Measurements from ENCODE around the gene ZC3H6.

DNA sequence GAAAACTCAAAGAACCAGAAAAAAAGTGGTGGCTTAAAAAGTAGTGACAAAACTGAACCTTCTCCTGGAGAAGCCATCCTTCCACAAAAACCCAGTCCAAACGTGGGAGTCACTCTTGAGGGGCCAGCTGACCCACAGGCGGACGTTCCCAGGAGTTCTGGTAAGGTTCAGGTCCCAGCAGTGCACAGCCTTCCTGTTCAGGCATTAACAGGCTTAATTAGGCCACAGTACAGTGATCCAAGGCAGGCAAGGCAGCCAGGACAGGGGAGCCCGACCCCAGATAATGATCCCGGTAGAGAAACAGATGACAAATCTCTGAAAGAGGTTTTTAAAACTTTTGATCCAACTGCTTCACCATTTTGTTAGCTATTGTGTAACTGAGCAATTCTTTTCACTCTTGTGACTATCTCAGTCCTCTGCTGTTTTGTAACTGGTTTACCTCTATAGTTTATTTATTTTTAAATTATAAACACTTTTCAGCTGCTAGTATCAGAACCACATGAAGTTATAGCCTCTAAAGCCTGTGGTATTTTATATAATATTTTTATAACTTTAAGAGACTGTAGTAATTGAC is 56.8 kb downstream of the ZC3H6 start:
- TF ChIP-seq, protein P1, sequence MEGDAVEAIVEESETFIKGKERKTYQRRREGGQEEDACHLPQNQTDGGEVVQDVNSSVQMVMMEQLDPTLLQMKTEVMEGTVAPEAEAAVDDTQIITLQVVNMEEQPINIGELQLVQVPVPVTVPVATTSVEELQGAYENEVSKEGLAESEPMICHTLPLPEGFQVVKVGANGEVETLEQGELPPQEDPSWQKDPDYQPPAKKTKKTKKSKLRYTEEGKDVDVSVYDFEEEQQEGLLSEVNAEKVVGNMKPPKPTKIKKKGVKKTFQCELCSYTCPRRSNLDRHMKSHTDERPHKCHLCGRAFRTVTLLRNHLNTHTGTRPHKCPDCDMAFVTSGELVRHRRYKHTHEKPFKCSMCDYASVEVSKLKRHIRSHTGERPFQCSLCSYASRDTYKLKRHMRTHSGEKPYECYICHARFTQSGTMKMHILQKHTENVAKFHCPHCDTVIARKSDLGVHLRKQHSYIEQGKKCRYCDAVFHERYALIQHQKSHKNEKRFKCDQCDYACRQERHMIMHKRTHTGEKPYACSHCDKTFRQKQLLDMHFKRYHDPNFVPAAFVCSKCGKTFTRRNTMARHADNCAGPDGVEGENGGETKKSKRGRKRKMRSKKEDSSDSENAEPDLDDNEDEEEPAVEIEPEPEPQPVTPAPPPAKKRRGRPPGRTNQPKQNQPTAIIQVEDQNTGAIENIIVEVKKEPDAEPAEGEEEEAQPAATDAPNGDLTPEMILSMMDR (conservative IDR thresholded peaks at IDR 0.05; ENCODE audit: low read length) = no peak
- no peak for TF ChIP-seq EZH2phosphoT487 (IDR thresholded peaks at IDR 0.05; ENCODE audit: borderline replicate concordance)
